Loucy (cell line): ENCODE data around the gene METAP2.

Experiments
- H2AFZ ChIP-seq: fragments of 200-600 bp; sonication (generic); 2 replicates; pipeline ENCODE4 v1.6.0; 2016; ENCODE audit warnings: antibody characterized with exemption, mild to moderate bottlenecking, low read length, moderate library complexity
- H3F3A ChIP-seq: fragments of 200-600 bp; 2 replicates; pipeline ENCODE4 v1.6.0; 2016; ENCODE audit warnings: antibody characterized with exemption, low read depth, mild to moderate bottlenecking
- H3K27me3 ChIP-seq: fragments of 200-600 bp; sonication (generic); 2 replicates; pipeline ENCODE4 v1.6.1; 2014; ENCODE audit warnings: low read length, mild to moderate bottlenecking; ENCODE audit not compliant: insufficient read depth, poor library complexity, severe bottlenecking
- H3K36me3 ChIP-seq: fragments of 200-600 bp; sonication (generic); 2 replicates; pipeline ENCODE4 v1.6.1; 2016; ENCODE audit warnings: low read length; ENCODE audit not compliant: insufficient read depth
- H3K4me1 ChIP-seq: fragments of 200-600 bp; sonication (generic); 2 replicates; pipeline ENCODE4 v1.5.1; 2014; ENCODE audit warnings: low read length, mild to moderate bottlenecking; ENCODE audit not compliant: insufficient read depth, poor library complexity, severe bottlenecking
- H3K4me2 ChIP-seq: fragments of 200-600 bp; sonication (generic); 2 replicates; pipeline ENCODE4 v1.6.0; 2014; ENCODE audit warnings: antibody characterized with exemption, low read length, low read depth, mild to moderate bottlenecking; ENCODE audit not compliant: poor library complexity, severe bottlenecking
- H3K4me3 ChIP-seq: fragments of 200-600 bp; sonication (generic); 2 replicates; pipeline ENCODE4 v1.5.1; 2014; ENCODE audit warnings: low read length, mild to moderate bottlenecking, mixed read lengths; ENCODE audit not compliant: poor library complexity, severe bottlenecking
- H3K79me2 ChIP-seq: fragments of 200-600 bp; sonication (generic); 2 replicates; pipeline ENCODE4 v1.6.1; 2014; ENCODE audit warnings: low read length; ENCODE audit not compliant: insufficient read depth
- H3K9ac ChIP-seq: fragments of 200-600 bp; sonication (generic); 2 replicates; pipeline ENCODE4 v1.6.0; 2014; ENCODE audit warnings: mild to moderate bottlenecking, low read depth, low read length, moderate library complexity; ENCODE audit not compliant: poor library complexity, severe bottlenecking
- H3K9me2 ChIP-seq: fragments of 200-600 bp; sonication (generic); replicated peaks from 2 replicates; pipeline ENCODE4 v1.6.1; 2016; ENCODE audit warnings: low read depth, low read length, mixed read lengths
- H3K9me3 ChIP-seq: fragments of 200-600 bp; sonication (generic); 2 replicates; pipeline ENCODE4 v1.6.1; 2014; ENCODE audit warnings: mild to moderate bottlenecking, antibody characterized with exemption, low read length, low read depth; ENCODE audit not compliant: insufficient read depth
- H4K20me1 ChIP-seq: fragments of 200-600 bp; sonication (generic); 2 replicates; pipeline ENCODE4 v1.6.0; 2014; ENCODE audit warnings: antibody characterized with exemption, low read length, mild to moderate bottlenecking; ENCODE audit not compliant: insufficient read depth, poor library complexity, severe bottlenecking
- EZH2phosphoT487 ChIP-seq: fragments of 200-600 bp; IDR thresholded peaks from 2 replicates; pipeline ENCODE4 v1.6.1; 2018; ENCODE audit warnings: antibody characterized with exemption, mild to moderate bottlenecking, moderate library complexity, borderline replicate concordance
- TF ChIP-seq, protein P1 (sequence below): fragments of 200-600 bp; sonication (generic); conservative IDR thresholded peaks from 2 replicates; pipeline ENCODE4 v1.5.1; 2014; ENCODE audit warnings: mild to moderate bottlenecking, antibody characterized with exemption, low read length

The METAP2 gene

GRCh38 chr12:95522692-95523091 is 48.7 kb downstream of the METAP2 start:
- Histone ChIP-seq H3K27me3 (no peaks in the 10 kb centered on the region), H3K4me2 (no peak overlapping the region), H3K4me3 (no peak overlapping the region), H3F3A (no peaks in the 10 kb centered on the region), H3K36me3 (peaks cover 28% of the 10 kb centered on the region; the same call in 1 of the 2 replicates), H3K4me1 (no peaks in the 10 kb centered on the region), H4K20me1 (no peaks in the 10 kb centered on the region), H2AFZ (no peak overlapping the region), H3K9ac (no peak overlapping the region), H3K9me2 (no peaks in the 10 kb centered on the region), H3K79me2 (no peaks in the 10 kb centered on the region), H3K9me3 (no peaks in the 10 kb centered on the region)
- no peak for TF ChIP-seq EZH2phosphoT487
- TF ChIP-seq, protein P1, sequence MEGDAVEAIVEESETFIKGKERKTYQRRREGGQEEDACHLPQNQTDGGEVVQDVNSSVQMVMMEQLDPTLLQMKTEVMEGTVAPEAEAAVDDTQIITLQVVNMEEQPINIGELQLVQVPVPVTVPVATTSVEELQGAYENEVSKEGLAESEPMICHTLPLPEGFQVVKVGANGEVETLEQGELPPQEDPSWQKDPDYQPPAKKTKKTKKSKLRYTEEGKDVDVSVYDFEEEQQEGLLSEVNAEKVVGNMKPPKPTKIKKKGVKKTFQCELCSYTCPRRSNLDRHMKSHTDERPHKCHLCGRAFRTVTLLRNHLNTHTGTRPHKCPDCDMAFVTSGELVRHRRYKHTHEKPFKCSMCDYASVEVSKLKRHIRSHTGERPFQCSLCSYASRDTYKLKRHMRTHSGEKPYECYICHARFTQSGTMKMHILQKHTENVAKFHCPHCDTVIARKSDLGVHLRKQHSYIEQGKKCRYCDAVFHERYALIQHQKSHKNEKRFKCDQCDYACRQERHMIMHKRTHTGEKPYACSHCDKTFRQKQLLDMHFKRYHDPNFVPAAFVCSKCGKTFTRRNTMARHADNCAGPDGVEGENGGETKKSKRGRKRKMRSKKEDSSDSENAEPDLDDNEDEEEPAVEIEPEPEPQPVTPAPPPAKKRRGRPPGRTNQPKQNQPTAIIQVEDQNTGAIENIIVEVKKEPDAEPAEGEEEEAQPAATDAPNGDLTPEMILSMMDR = no peak

GRCh38 chr12:95528431-95528830 is 54.5 kb downstream of the METAP2 start:
- Histone ChIP-seq H2AFZ (no peak overlapping the region), H3K4me3 (no peak overlapping the region), H3K9me3 (no peaks in the 10 kb centered on the region), H3K4me2 (no peak overlapping the region), H3K4me1 (peaks cover 4% of the 10 kb centered on the region), H3K36me3 (peaks cover under 1% of the 10 kb centered on the region; the same call in 1 of the 2 replicates), H3K79me2 (no peaks in the 10 kb centered on the region; the same call in 1 of the 2 replicates), H4K20me1 (no peaks in the 10 kb centered on the region), H3K27me3 (no peaks in the 10 kb centered on the region), H3F3A (no peaks in the 10 kb centered on the region), H3K9me2 (no peaks in the 10 kb centered on the region), H3K9ac (no peak overlapping the region)
- TF ChIP-seq EZH2phosphoT487 = no peak
- TF ChIP-seq, protein P1 = no peak

GRCh38 chr12:95529693-95530225 is 55.8 kb downstream of the METAP2 start:
- no peaks in the 10 kb centered on the region for H3K9me2 ChIP-seq
- no peak overlapping the region for H3K4me3 ChIP-seq
- H3K9ac ChIP-seq = no peak overlapping the region
- peaks cover 4% of the 10 kb centered on the region for H3K4me1 ChIP-seq
- H3F3A ChIP-seq = no peaks in the 10 kb centered on the region
- H3K9me3 ChIP-seq = no peaks in the 10 kb centered on the region
- no peak overlapping the region for H2AFZ ChIP-seq
- peaks cover 5% of the 10 kb centered on the region; the same call in 1 of the 2 replicates for H3K36me3 ChIP-seq
- H3K79me2 ChIP-seq = no peaks in the 10 kb centered on the region; the same call in 1 of the 2 replicates
- no peaks in the 10 kb centered on the region for H3K27me3 ChIP-seq
- TF ChIP-seq EZH2phosphoT487 = no peak
- TF ChIP-seq, protein P1 = no peak
- no peak overlapping the region for H3K4me2 ChIP-seq
- no peaks in the 10 kb centered on the region for H4K20me1 ChIP-seq
